K562 (cell line): ENCODE measurements around the gene JUP. TPM values are rescaled to one million over a fixed set of nuclear protein-coding genes. Genes with fewer than 3 reads are reported as not detected.

Experiments used
- ATAC-seq: fragments of 200-7000 bp; cut with Tn5 transposase; 3 replicates; pipeline ENCODE4 v1.9.1; 2020; ENCODE audit warnings: moderate library complexity
- BruUV-seq: library from RNA; stranded (reverse); fragments of 400-500 nt; replicated peaks from 2 replicates; lab custom pipeline; 2021; lab: Mats Ljungman, UMichigan
- CTCF ChIA-PET: fragments of 300-600 bp; formaldehyde crosslinking; extraction: SDS; loops from one replicate; lab custom pipeline; 2021; ENCODE audit warnings: low intra/inter-chr PET ratio; lab: Yijun Ruan, JAX
- POLR2A ChIA-PET: fragments of 300-600, 350-650 bp; sonication (Branson Sonifier 250); formaldehyde crosslinking; extraction: SDS; loops from one replicate; lab custom pipeline; 2021; ENCODE audit warnings: antibody characterized with exemption, inconsistent platforms; lab: Yijun Ruan, JAX
- DNase-seq, 4 experiments: peaks; one replicate each; pipeline versions ENCODE4 v3.0.0 to v3.0.0-alpha.2; 2011 to 2018; ENCODE audit warnings: low spot score in 3 of 4, mixed read lengths in 3 of 4; ENCODE audit errors: extremely low read depth in 1 of 4
- FAIRE-seq: peaks from 2 replicates; lab custom pipeline; 2011; peaks lifted over from hg19 to GRCh38; lab: Jason Lieb, UNC
- H2AFZ ChIP-seq: 2 replicates; pipeline ENCODE4 v1.6.0; 2011; ENCODE audit warnings: low read depth, low read length, control low read depth, inconsistent platforms
- H3K27ac ChIP-seq: fragments of 200-600 bp; 3 replicates; pipeline ENCODE4 v1.8.0; 2011; ENCODE audit warnings: low read depth, mild to moderate bottlenecking, control low read depth, inconsistent platforms, low read length, moderate library complexity, mixed read lengths; ENCODE audit errors: extremely low read depth
- H3K27me3 ChIP-seq, 2 experiments: fragments of 300-600 bp in 1 of 2; 2 replicates in 1 of 2; 3 replicates in 1 of 2; pipeline versions ENCODE4 v1.6.0 to v1.8.0; 2011; ENCODE audit warnings: inconsistent platforms in 2 of 2, low read length in 2 of 2, mild to moderate bottlenecking in 1 of 2, mixed read lengths in 1 of 2, moderate library complexity in 1 of 2; ENCODE audit not compliant: control insufficient read depth in 2 of 2, insufficient read depth in 2 of 2
- H3K36me3 ChIP-seq: fragments of 300-600 bp; 3 replicates; pipeline ENCODE4 v1.8.0; 2011; ENCODE audit warnings: mild to moderate bottlenecking, low read length, inconsistent platforms; ENCODE audit not compliant: control insufficient read depth, insufficient read depth
- H3K4me1 ChIP-seq, 2 experiments: fragments of 200-600 bp in 1 of 2; replicated peaks in 1 of 2; 2 replicates in 1 of 2; 3 replicates in 1 of 2; pipeline versions ENCODE4 v1.5.1 to v1.8.0; 2011; ENCODE audit warnings: inconsistent platforms in 2 of 2, low read length in 2 of 2, mild to moderate bottlenecking in 1 of 2, mixed read lengths in 1 of 2, moderate library complexity in 1 of 2; ENCODE audit not compliant: control insufficient read depth in 2 of 2, insufficient read depth in 2 of 2
- H3K4me2 ChIP-seq: 2 replicates; pipeline ENCODE4 v1.6.1; 2011; ENCODE audit warnings: low read length, control low read depth, inconsistent platforms, mixed read lengths; ENCODE audit not compliant: insufficient read depth
- H3K4me3 ChIP-seq: fragments of 200-600 bp; sonication (generic), shearing (Covaris generic); 2 replicates; pipeline ENCODE4 v1.5.1; 2016; ENCODE audit warnings: control low read depth, inconsistent platforms
- H3K79me2 ChIP-seq: fragments of 200-600 bp; 3 replicates; pipeline ENCODE4 v1.8.0; 2011; ENCODE audit warnings: low read length, inconsistent platforms; ENCODE audit not compliant: control insufficient read depth, insufficient read depth
- H3K9ac ChIP-seq, 2 experiments: 2 replicates each; pipeline versions ENCODE4 v1.6.0 to v1.6.1; 2011; ENCODE audit warnings: low read depth in 2 of 2, low read length in 2 of 2, control low read depth in 1 of 2, inconsistent platforms in 1 of 2, mild to moderate bottlenecking in 1 of 2, mixed read lengths in 1 of 2; ENCODE audit not compliant: insufficient read depth in 1 of 2
- H3K9me1 ChIP-seq: one replicate; pipeline ENCODE4 v1.6.0; 2011; ENCODE audit warnings: inconsistent platforms, mild to moderate bottlenecking, low read length, moderate library complexity; ENCODE audit not compliant: control insufficient read depth, insufficient read depth
- H3K9me3 ChIP-seq: replicated peaks from 2 replicates; pipeline ENCODE4 v1.5.1; 2011; ENCODE audit warnings: low read depth, low read length, inconsistent platforms; ENCODE audit not compliant: control insufficient read depth, insufficient read depth
- H4K20me1 ChIP-seq: replicated peaks from 2 replicates; pipeline ENCODE4 v1.6.1; 2011; ENCODE audit warnings: low read length, inconsistent platforms, mixed read lengths; ENCODE audit not compliant: control insufficient read depth, insufficient read depth
- CXXC5 ChIP-seq: fragments of 250-450 bp; sonication (Bioruptor Pico); IDR thresholded peaks from 2 replicates; pipeline ENCODE4 v1.8.0; 2022; ENCODE audit warnings: inconsistent platforms, mild to moderate bottlenecking, moderate library complexity
- POLR2G ChIP-seq: fragments of 200-400 bp; formaldehyde crosslinking; IDR thresholded peaks from 2 replicates; pipeline ENCODE4 v1.6.1; 2017; ENCODE audit warnings: low read depth, mild to moderate bottlenecking, antibody characterized with exemption, low read length, moderate library complexity
- XRCC5 ChIP-seq: fragments of 200-400 bp; formaldehyde crosslinking; IDR thresholded peaks from 2 replicates; pipeline ENCODE4 v1.6.1; 2017; ENCODE audit warnings: low read depth, mild to moderate bottlenecking, low read length
- ZFX ChIP-seq: sonication (generic); formaldehyde crosslinking; IDR thresholded peaks from 2 replicates; pipeline ENCODE4 v1.8.0; 2022; ENCODE audit warnings: mild to moderate bottlenecking, missing genetic modification reagents, moderate library complexity
- ZNF263 ChIP-seq: sonication (generic); formaldehyde crosslinking; IDR thresholded peaks from 2 replicates; pipeline ENCODE4 v1.8.0; 2022; ENCODE audit warnings: mild to moderate bottlenecking, missing genetic modification reagents, borderline replicate concordance
- WGBS: fragments of 100-300 bp; shearing (Covaris generic); methylation state at CpG from one replicate; pipeline ENCODE4 v1.1.6; 2016; ENCODE audit warnings: low coverage, mixed read lengths; ENCODE audit not compliant: insufficient coverage; ENCODE audit errors: missing lambda C conversion rate; 5-methylcytosine and 5-hydroxymethylcytosine counted together
- in situ Hi-C: fragments of 300-500 bp; cut with MboI; formaldehyde crosslinking; loops from 4 replicates; pipeline ENCODE4 v1.15.0; 2018; ENCODE audit warnings: inconsistent platforms, mixed read lengths
- intact Hi-C: fragments of 100-400 bp; cut with micrococcal nuclease; formaldehyde crosslinking; loops from 2 replicates; pipeline ENCODE4 v1.14.2; 2022
- polyA plus RNA-seq, 8 experiments: library from polyadenylated mRNA; depleted of rRNA in 4 of 8; stranded (reverse) in 5 of 8; unstranded in 3 of 8; fragments of >200 nt; fragmentation: Nextera tagmentation in 2 of 8; fragmentation: Illumina TruSeq in 1 of 8; extraction: Ambion mirVana in 2 of 8; extraction: Trizol in 1 of 8; gene quantifications; 2 replicates each; pipeline versions ENCODE4 v1.2.1 to v1.2.3, GENCODE V29; 2011 to 2014; ENCODE audit warnings: inconsistent platforms in 1 of 8, missing spikeins in 1 of 8
- total RNA-seq, 7 experiments: library from RNA; depleted of rRNA in 6 of 7; stranded (reverse); fragments of >200 nt in 6 of 7; fragmentation: Illumina TruSeq in 2 of 7; extraction: Trizol in 2 of 7; gene quantifications; 2 replicates each; pipeline versions ENCODE4 v1.2.1 to v1.2.3, GENCODE V29; 2011 to 2021; ENCODE audit warnings: low replicate concordance in 1 of 7

Gene JUP
- total and polyA plus RNA-seq, 9 of the 15 experiments (the other 6 are each of a cell fraction or from before 2014, with no cell fraction given): 6.4 to 177 (median 31.2) TPM

DNA sequence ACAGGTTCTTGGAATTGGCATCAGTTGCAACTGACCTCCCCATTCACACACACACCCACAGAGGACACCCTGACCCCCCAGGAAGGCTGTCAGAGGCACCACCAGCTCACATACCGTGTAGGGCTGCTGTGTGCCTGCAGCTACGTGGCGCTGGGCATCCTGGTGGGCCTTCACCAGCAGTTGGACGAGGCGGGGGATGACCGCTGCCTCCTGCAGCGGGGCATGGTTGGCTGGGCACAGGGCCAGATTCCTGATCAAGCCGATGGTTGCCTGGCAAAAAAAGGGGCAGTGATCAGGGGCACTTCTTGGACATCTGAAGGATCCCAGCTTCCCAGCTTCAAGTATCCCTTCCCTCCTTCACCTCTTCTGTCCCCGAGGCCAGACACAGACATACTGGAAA, 27.9 kb downstream of the JUP start:
- Histone ChIP-seq H3K9me3 (no peaks in the 10 kb centered on the region), H4K20me1 (no peaks in the 10 kb centered on the region), H2AFZ (no peak overlapping the region), H3K9ac (0 out of 4 replicates have a peak overlapping the region, but pooled peaks of 1 of the 2 experiments have one; percentile 17), H3K27me3 (no peaks in the 10 kb centered on the region), H3K4me2 (no peak overlapping the region), H3K36me3 (peaks cover 89% of the 10 kb centered on the region; the same call in 2 of the 3 replicates), H3K79me2 (no peaks in the 10 kb centered on the region), H3K9me1 (peaks cover 6% of the 10 kb centered on the region), H3K27ac (no peak overlapping the region), H3K4me3 (no peak overlapping the region), H3K4me1 (peaks cover 0 to 8% of the 10 kb centered on the region in 2 experiments; a peak in 3 of 5 replicates)
- POLR2A ChIA-PET: interaction anchor here (0.6 to 1.4 kb wide), 2 partner anchors 10 to 413 kb away, joined by 3 to 4 read pairs; no protein-coding TSS in a partner anchor
- ATAC-seq: no peak
- 83% methylated on average over 7 of the region's 9 CpGs for WGBS
- no TSS peak for BruUV-seq
- FAIRE-seq: no peak
- CTCF ChIA-PET: no interaction called here
- peak; percentile 43; the same call in 1 of the 2 replicates for TF ChIP-seq POLR2G
- no peak for TF ChIP-seq CXXC5 (CRISPR knock-in tag)
- intact Hi-C loops: no loop called here
- in situ Hi-C loops: no loop called here
- DNase-seq: no peak

DNA sequence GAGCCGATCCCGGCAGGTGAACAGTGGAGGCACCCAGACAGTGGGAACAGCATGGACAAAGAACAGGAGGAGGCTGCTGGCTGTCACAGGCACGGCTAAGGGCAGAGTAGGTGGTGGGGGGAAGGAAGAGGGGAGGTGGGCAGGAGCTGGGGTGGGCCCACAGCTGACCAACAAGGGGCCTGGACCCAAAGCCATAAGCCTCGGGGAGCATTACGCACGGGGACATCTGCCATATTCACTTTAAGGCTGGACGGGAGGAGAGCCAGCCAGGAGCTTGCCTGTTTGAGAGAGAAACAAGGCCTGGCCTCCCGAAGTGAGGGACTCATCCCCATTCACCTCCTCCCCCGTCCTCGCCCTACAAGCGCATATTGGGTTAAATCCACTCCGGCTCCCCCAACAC, 32.4 kb downstream of the JUP start:
- WGBS: 77% methylated on average over 9 of the region's 12 CpGs
- no peaks in the 10 kb centered on the region for H4K20me1 ChIP-seq
- CTCF ChIA-PET: no interaction called here

More for the DNA sequence above, 32.4 kb downstream of the JUP start:
- in situ Hi-C loops (no loop called here), intact Hi-C loops (no loop called here)
- FAIRE-seq: no peak
- no TSS peak for BruUV-seq
- H3K9me3 ChIP-seq: no peaks in the 10 kb centered on the region
- ATAC-seq: peak; percentile 13; the same call in 2 of the 3 replicates
- POLR2A ChIA-PET: interaction anchor here (0.5 to 2.3 kb wide), 4 partner anchors 22 to 366 kb away, joined by 3 to 10 read pairs (median 4); partner anchors contain the start of gene JUP
- H2AFZ ChIP-seq: no peak overlapping the region
- H3K9me1 ChIP-seq: peaks cover 6% of the 10 kb centered on the region
- H3K36me3 ChIP-seq: peaks cover 52% of the 10 kb centered on the region; the same call in 2 of the 3 replicates
- no peaks in the 10 kb centered on the region for H3K27me3 ChIP-seq
- H3K4me2 ChIP-seq: no peak overlapping the region
- peak overlapping the region in 1 of 2 experiments; percentile 81; a peak in 2 of 4 replicates for H3K9ac ChIP-seq
- no peak overlapping the region for H3K27ac ChIP-seq
- no peak for DNase-seq
- H3K79me2 ChIP-seq: no peaks in the 10 kb centered on the region
- no peak for TF ChIP-seq XRCC5
- TF ChIP-seq ZNF263 (CRISPR knock-in tag): peak; percentile 74; the same call in 1 of the 2 replicates
- TF ChIP-seq ZFX (CRISPR knock-in tag): 0 out of 2 replicates have a peak, but pooled peaks have one; percentile 22
- TF ChIP-seq POLR2G: peak; percentile 7; the same call in 1 of the 2 replicates
- no peak overlapping the region for H3K4me3 ChIP-seq
- peaks cover 0 to 8% of the 10 kb centered on the region in 2 experiments; a peak in 3 of 5 replicates for H3K4me1 ChIP-seq
